A673 (cell line): ENCODE data around the gene DNMT3A. TPM values are rescaled to one million over a fixed set of nuclear protein-coding genes. Genes with fewer than 3 reads are reported as not detected.

ENCODE experiments used
- BruUV-seq: library from RNA; stranded (reverse); fragments of 400-500 nt; replicated peaks from 2 replicates; lab custom pipeline; 2021; lab: Mats Ljungman, UMichigan
- CTCF ChIA-PET: fragments of 300-600 bp; sonication (Branson Sonifier 250); formaldehyde crosslinking; loops from one replicate; lab custom pipeline; 2022; ENCODE audit warnings: antibody characterized with exemption; lab: Charles Lee
- POLR2A ChIA-PET: fragments of 300-600 bp; sonication (Branson Sonifier 250); formaldehyde crosslinking; loops from one replicate; lab custom pipeline; 2022; ENCODE audit warnings: antibody characterized with exemption; ENCODE audit not compliant: low non-redundant PET; lab: Charles Lee
- DNase-seq: peaks from one replicate; pipeline ENCODE4 v3.0.0-alpha.2; 2015; ENCODE audit warnings: low spot score
- H3K27ac ChIP-seq: fragments of 200-600 bp; sonication (generic); 2 replicates; pipeline ENCODE4 v1.5.1; 2016; ENCODE audit warnings: mixed run types, low read depth, mild to moderate bottlenecking, mixed read lengths, antibody characterized with exemption, low read length; ENCODE audit not compliant: poor library complexity, severe bottlenecking
- H3K27me3 ChIP-seq: fragments of 200-600 bp; sonication (generic); replicated peaks from 2 replicates; pipeline ENCODE4 v1.6.1; 2017; ENCODE audit warnings: mixed run types, low read depth, mild to moderate bottlenecking, mixed read lengths, antibody characterized with exemption, low read length; ENCODE audit not compliant: insufficient read depth, poor library complexity
- H3K36me3 ChIP-seq: fragments of 200-600 bp; sonication (generic); 2 replicates; pipeline ENCODE4 v1.6.1; 2016; ENCODE audit warnings: mixed run types, mild to moderate bottlenecking, mixed read lengths, antibody characterized with exemption, low read length; ENCODE audit not compliant: insufficient read depth, poor library complexity, severe bottlenecking
- H3K4me1 ChIP-seq: fragments of 200-600 bp; sonication (generic); 2 replicates; pipeline ENCODE4 v1.6.1; 2017; ENCODE audit warnings: mixed run types, mild to moderate bottlenecking, mixed read lengths, antibody characterized with exemption, low read length; ENCODE audit not compliant: insufficient read depth, poor library complexity, severe bottlenecking
- H3K4me3 ChIP-seq: fragments of 200-600 bp; sonication (generic); 2 replicates; pipeline ENCODE4 v1.5.1; 2016; ENCODE audit warnings: low read depth, mixed run types, mild to moderate bottlenecking, mixed read lengths, low read length; ENCODE audit not compliant: poor library complexity, severe bottlenecking
- H3K9me3 ChIP-seq: fragments of 200-600 bp; sonication (generic); 2 replicates; pipeline ENCODE4 v1.6.1; 2016; ENCODE audit warnings: mixed run types, low read depth, mild to moderate bottlenecking, mixed read lengths, antibody characterized with exemption, low read length; ENCODE audit not compliant: poor library complexity, severe bottlenecking
- EZH2 ChIP-seq: fragments of 200-600 bp; sonication (generic); IDR thresholded peaks from 2 replicates; pipeline ENCODE4 v1.6.1; 2017; ENCODE audit warnings: borderline replicate concordance, low read depth, mild to moderate bottlenecking, mixed read lengths, antibody characterized with exemption, low read length; ENCODE audit not compliant: poor library complexity, severe bottlenecking
- intact Hi-C: fragments of 100-400 bp; cut with micrococcal nuclease; formaldehyde crosslinking; loops from one replicate; pipeline ENCODE4 v1.10.0; 2022; ENCODE audit not compliant: unreplicated experiment
- total RNA-seq: library from RNA; stranded (reverse); gene quantifications from 2 replicates; pipeline ENCODE4 v1.2.3, GENCODE V29; 2021
- TF ChIP-seq, protein P1 (sequence below): fragments of 300-800, 200-600 bp; sonication (generic); conservative IDR thresholded peaks from 2 replicates; pipeline ENCODE4 v1.5.1; 2017; ENCODE audit warnings: low read depth, mild to moderate bottlenecking, antibody characterized with exemption, low read length, moderate library complexity, mixed read lengths

The DNMT3A gene
- total RNA-seq, 1 experiment from 2014 or later = 109 TPM

GRCh38 chr2:25201265-25201664 is 140.5 kb downstream of the DNMT3A start:
- TF ChIP-seq, protein P1, sequence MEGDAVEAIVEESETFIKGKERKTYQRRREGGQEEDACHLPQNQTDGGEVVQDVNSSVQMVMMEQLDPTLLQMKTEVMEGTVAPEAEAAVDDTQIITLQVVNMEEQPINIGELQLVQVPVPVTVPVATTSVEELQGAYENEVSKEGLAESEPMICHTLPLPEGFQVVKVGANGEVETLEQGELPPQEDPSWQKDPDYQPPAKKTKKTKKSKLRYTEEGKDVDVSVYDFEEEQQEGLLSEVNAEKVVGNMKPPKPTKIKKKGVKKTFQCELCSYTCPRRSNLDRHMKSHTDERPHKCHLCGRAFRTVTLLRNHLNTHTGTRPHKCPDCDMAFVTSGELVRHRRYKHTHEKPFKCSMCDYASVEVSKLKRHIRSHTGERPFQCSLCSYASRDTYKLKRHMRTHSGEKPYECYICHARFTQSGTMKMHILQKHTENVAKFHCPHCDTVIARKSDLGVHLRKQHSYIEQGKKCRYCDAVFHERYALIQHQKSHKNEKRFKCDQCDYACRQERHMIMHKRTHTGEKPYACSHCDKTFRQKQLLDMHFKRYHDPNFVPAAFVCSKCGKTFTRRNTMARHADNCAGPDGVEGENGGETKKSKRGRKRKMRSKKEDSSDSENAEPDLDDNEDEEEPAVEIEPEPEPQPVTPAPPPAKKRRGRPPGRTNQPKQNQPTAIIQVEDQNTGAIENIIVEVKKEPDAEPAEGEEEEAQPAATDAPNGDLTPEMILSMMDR = no peak
- TF ChIP-seq EZH2 = no peak
- Histone ChIP-seq H3K4me3 (no peak overlapping the region), H3K4me1 (no peaks in the 10 kb centered on the region), H3K9me3 (no peaks in the 10 kb centered on the region), H3K27ac (no peak overlapping the region), H3K36me3 (no peaks in the 10 kb centered on the region), H3K27me3 (no peaks in the 10 kb centered on the region)
- POLR2A ChIA-PET = no interaction called here
- no peak for DNase-seq
- no TSS peak for BruUV-seq
- CTCF ChIA-PET = no interaction called here
- intact Hi-C loops = no loop called here

GRCh38 chr2:25198576-25198975 is 143.1 kb downstream of the DNMT3A start:
- DNase-seq = no peak
- Histone ChIP-seq H3K4me3 (no peak overlapping the region), H3K36me3 (no peaks in the 10 kb centered on the region), H3K9me3 (no peaks in the 10 kb centered on the region), H3K4me1 (no peaks in the 10 kb centered on the region), H3K27me3 (no peaks in the 10 kb centered on the region), H3K27ac (no peak overlapping the region)
- intact Hi-C loops = loop anchor here (5.0 kb wide), 1 partner anchor 61 kb away; no protein-coding TSS in a partner anchor
- BruUV-seq = no TSS peak
- TF ChIP-seq, protein P1 = no peak
- TF ChIP-seq EZH2 = no peak
- POLR2A ChIA-PET = no interaction called here
- CTCF ChIA-PET = no interaction called here

DNA sequence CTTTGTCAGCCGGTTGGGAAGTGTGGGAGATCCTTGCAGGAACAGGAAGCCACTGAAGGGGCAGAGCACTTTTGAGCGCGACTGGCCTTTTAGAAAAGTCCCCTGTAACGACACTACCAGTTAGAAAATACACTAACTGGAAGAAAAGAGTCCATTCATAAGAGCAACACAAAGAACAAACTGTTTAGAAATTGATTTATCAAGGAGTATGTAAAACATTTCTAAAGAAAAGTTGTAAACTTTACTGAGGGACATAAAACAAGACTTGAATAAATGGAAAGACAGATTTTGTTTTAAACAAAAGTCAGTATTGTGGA is 143.6 kb downstream of the DNMT3A start:
- Histone ChIP-seq H3K27ac (no peak overlapping the region), H3K9me3 (no peaks in the 10 kb centered on the region), H3K36me3 (no peaks in the 10 kb centered on the region), H3K4me3 (no peak overlapping the region), H3K27me3 (no peaks in the 10 kb centered on the region), H3K4me1 (no peaks in the 10 kb centered on the region)
- TF ChIP-seq, protein P1 = no peak
- TF ChIP-seq EZH2 = no peak
- intact Hi-C loops = loop anchor here (5.0 kb wide), 1 partner anchor 61 kb away; no protein-coding TSS in a partner anchor
- no TSS peak for BruUV-seq
- POLR2A ChIA-PET = no interaction called here
- DNase-seq = no peak
- CTCF ChIA-PET = no interaction called here
